GM23338 (cell line): Measurements from ENCODE around the gene MXRA7. TPM values are rescaled to one million over a fixed set of nuclear protein-coding genes. Genes with fewer than 3 reads are reported as not detected.

ENCODE experiments used
- ATAC-seq: fragments of 200-7000 bp; cut with Tn5 transposase; 3 replicates; pipeline ENCODE4 v1.9.1; 2020
- DNase-seq: peaks from one replicate; pipeline ENCODE4 v3.0.0-alpha.2; 2015; ENCODE audit warnings: low spot score
- H2AFZ ChIP-seq: fragments of 200-600 bp; sonication (generic); 2 replicates; pipeline ENCODE4 v1.8.0; 2016; ENCODE audit warnings: antibody characterized with exemption, mild to moderate bottlenecking, moderate library complexity
- H3F3A ChIP-seq: fragments of 200-600 bp; sonication (generic); replicated peaks from 2 replicates; pipeline ENCODE4 v1.8.0; 2017; ENCODE audit warnings: antibody characterized with exemption, mixed run types, low read depth
- H3K27ac ChIP-seq: fragments of 200-600 bp; sonication (generic); 2 replicates; pipeline ENCODE4 v1.6.1; 2016; ENCODE audit warnings: low read depth
- H3K27me3 ChIP-seq: fragments of 200-600 bp; sonication (generic); 2 replicates; pipeline ENCODE4 v1.8.0; 2016; ENCODE audit warnings: mild to moderate bottlenecking, mixed run types, moderate library complexity; ENCODE audit not compliant: insufficient read depth
- H3K36me3 ChIP-seq: fragments of 200-600 bp; sonication (generic); 2 replicates; pipeline ENCODE4 v1.8.0; 2016; ENCODE audit warnings: mild to moderate bottlenecking; ENCODE audit not compliant: insufficient read depth
- H3K4me1 ChIP-seq: fragments of 200-600 bp; sonication (generic); 2 replicates; pipeline ENCODE4 v1.8.0; 2016; ENCODE audit warnings: mild to moderate bottlenecking, moderate library complexity; ENCODE audit not compliant: insufficient read depth
- H3K4me2 ChIP-seq: fragments of 200-600 bp; sonication (generic); 2 replicates; pipeline ENCODE4 v1.7.1; 2017; ENCODE audit warnings: mixed run types
- H3K4me3 ChIP-seq: fragments of 200-600 bp; sonication (generic); 2 replicates; pipeline ENCODE4 v1.6.1; 2016; ENCODE audit warnings: mixed run types
- H3K79me2 ChIP-seq: fragments of 200-600 bp; sonication (generic); replicated peaks from 2 replicates; pipeline ENCODE4 v1.8.0; 2017; ENCODE audit warnings: mild to moderate bottlenecking; ENCODE audit not compliant: insufficient read depth
- H3K9me2 ChIP-seq: fragments of 200-600 bp; sonication (generic); 2 replicates; pipeline ENCODE4 v1.8.0; 2017; ENCODE audit not compliant: insufficient read depth
- H4K20me1 ChIP-seq: fragments of 200-600 bp; sonication (generic); replicated peaks from 2 replicates; pipeline ENCODE4 v1.8.0; 2017; ENCODE audit warnings: mild to moderate bottlenecking; ENCODE audit not compliant: insufficient read depth
- H3K27ac Mint-ChIP-seq: 2 replicates; pipeline ENCODE4 v1.8.0; 2020; ENCODE audit warnings: inconsistent platforms, mild to moderate bottlenecking, moderate library complexity, mixed read lengths
- H3K27me3 Mint-ChIP-seq: 3 replicates; pipeline ENCODE4 v1.8.0; 2022; ENCODE audit warnings: low read depth, mild to moderate bottlenecking, moderate library complexity, mixed read lengths, inconsistent platforms; ENCODE audit not compliant: insufficient read depth, poor library complexity
- H3K36me3 Mint-ChIP-seq: 3 replicates; pipeline ENCODE4 v1.8.0; 2021; ENCODE audit warnings: low read depth, mild to moderate bottlenecking, inconsistent platforms, moderate library complexity, mixed read lengths
- H3K4me1 Mint-ChIP-seq: 3 replicates; pipeline ENCODE4 v1.8.0; 2020; ENCODE audit warnings: mild to moderate bottlenecking, inconsistent platforms, mixed read lengths
- H3K4me3 Mint-ChIP-seq: 3 replicates; pipeline ENCODE4 v1.8.0; 2021; ENCODE audit warnings: moderate library complexity, mild to moderate bottlenecking, inconsistent platforms, mixed read lengths
- H3K9me3 Mint-ChIP-seq: 3 replicates; pipeline ENCODE4 v1.8.0; 2020; ENCODE audit warnings: moderate library complexity, mild to moderate bottlenecking, inconsistent platforms, mixed read lengths
- CREB1 ChIP-seq: fragments of 250-450 bp; sonication (Bioruptor Pico); IDR thresholded peaks from 2 replicates; pipeline ENCODE4 v1.5.0; 2020; ENCODE audit warnings: low read depth, mild to moderate bottlenecking, moderate library complexity
- EZH2 ChIP-seq: fragments of 200-600 bp; sonication (generic); IDR thresholded peaks from one replicate; pipeline ENCODE4 v1.8.0; 2017; ENCODE audit warnings: antibody characterized with exemption, mild to moderate bottlenecking, low read depth; ENCODE audit not compliant: unreplicated experiment
- JUNB ChIP-seq: IDR thresholded peaks from one replicate; pipeline ENCODE4 v1.6.1; 2016; ENCODE audit warnings: antibody characterized with exemption; ENCODE audit not compliant: unreplicated experiment
- NANOG ChIP-seq: IDR thresholded peaks from 2 replicates; pipeline ENCODE4 v1.6.1; 2016; ENCODE audit warnings: antibody characterized with exemption, borderline replicate concordance
- POLR2AphosphoS5 ChIP-seq: IDR thresholded peaks from 2 replicates; pipeline ENCODE4 v1.6.1; 2016; ENCODE audit warnings: antibody characterized with exemption, low read depth
- STAT1 ChIP-seq: IDR thresholded peaks from one replicate; pipeline ENCODE4 v1.6.1; 2016; ENCODE audit warnings: antibody characterized with exemption; ENCODE audit not compliant: unreplicated experiment
- ZNF114 ChIP-seq: fragments of 250-450 bp; sonication (Bioruptor Pico); IDR thresholded peaks from 2 replicates; pipeline ENCODE4 v1.5.0; 2020; ENCODE audit warnings: mild to moderate bottlenecking, moderate library complexity
- ZNF331 ChIP-seq: fragments of 250-450 bp; sonication (Bioruptor Pico); IDR thresholded peaks from 2 replicates; pipeline ENCODE4 v1.5.0; 2020; ENCODE audit warnings: low read depth, mild to moderate bottlenecking, moderate library complexity
- polyA plus RNA-seq: library from polyadenylated mRNA; unstranded; fragments of >200 nt; fragmentation: Nextera tagmentation; extraction: Ambion mirVana; gene quantifications from 2 replicates; pipeline ENCODE4 v1.2.1, GENCODE V29; 2016
- total RNA-seq: library from RNA; depleted of rRNA; stranded (reverse); fragments of >200 nt; shearing (Covaris generic); gene quantifications from 2 replicates; pipeline ENCODE4 v1.2.3, GENCODE V29; 2014
- TF ChIP-seq, protein P1 (sequence below): IDR thresholded peaks from one replicate; pipeline ENCODE4 v1.6.1; 2018; ENCODE audit warnings: antibody characterized with exemption; ENCODE audit not compliant: unreplicated experiment
- TF ChIP-seq, protein P2 (sequence below), 2 experiments: fragments of 200-600 bp in 1 of 2; sonication (generic) in 1 of 2; conservative IDR thresholded peaks; 2 replicates each; pipeline versions ENCODE4 v1.5.1 to v1.6.1; 2016 to 2017; ENCODE audit warnings: antibody characterized with exemption in 2 of 2, low read depth in 2 of 2, mild to moderate bottlenecking in 2 of 2, moderate library complexity in 1 of 2
- TF ChIP-seq, protein P3 (sequence below): IDR thresholded peaks from 2 replicates; pipeline ENCODE4 v1.6.1; 2016; ENCODE audit warnings: antibody characterized with exemption

MXRA7 gene
- total and polyA plus RNA-seq, 2 experiments from 2014 or later: 12.1 to 46.6 TPM

DNA sequence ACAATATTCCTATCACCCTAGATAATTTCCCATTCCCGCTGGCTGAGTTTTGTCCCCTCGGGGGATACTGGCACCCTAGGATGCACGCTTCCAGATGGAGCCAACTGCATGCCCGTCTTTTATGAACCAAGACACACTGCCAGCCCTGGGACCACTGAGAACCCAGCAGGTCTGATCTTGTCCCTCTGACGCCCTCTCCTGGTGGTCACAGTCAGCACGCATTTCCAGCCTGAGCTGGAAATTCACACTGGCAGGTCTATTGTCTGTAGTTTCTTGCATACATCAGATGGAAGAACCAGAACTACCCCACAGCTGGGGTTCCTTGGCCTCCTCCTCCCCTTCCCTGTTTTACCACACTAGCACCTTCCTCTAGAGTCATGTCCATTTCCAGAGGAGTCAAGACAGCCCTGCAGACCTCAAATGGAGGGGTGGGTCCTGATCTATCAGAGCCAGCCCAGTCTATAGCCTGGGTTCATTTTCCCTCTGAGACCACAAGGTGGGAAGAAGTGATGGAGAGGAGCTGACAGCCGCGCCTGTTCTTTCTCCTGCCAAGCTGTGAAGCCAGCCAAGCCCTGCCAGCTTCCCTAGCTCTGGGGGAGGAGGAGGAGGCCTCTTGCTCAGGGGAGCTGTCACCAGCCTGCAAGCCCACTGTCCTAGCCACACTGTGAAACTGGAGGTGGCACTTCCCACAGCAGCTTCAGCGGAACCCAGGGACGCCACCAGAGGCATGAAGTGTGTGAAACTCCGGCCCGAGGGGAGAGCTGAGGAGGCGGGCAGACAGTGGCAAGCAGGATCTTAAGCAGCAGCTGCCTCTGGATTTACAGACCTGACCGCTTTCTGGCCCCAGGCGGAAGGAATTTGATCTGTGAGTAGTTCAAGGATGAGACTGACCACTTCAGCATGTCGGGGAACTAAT is 29.3 kb downstream of the MXRA7 start:
- no peak overlapping the region for H3K4me2 ChIP-seq
- Mint-ChIP-seq H3K4me3 (no peak overlapping the region; the same call in 2 of the 3 replicates), H3K9me3 (no peaks in the 10 kb centered on the region), H3K27ac (no peak overlapping the region), H3K27me3 (peaks cover 18% of the 10 kb centered on the region), H3K36me3 (no peaks in the 10 kb centered on the region; the same call in 2 of the 3 replicates), H3K4me1 (peaks cover 32% of the 10 kb centered on the region)
- DNase-seq (peak; percentile 90), ATAC-seq (peak; percentile 81)
- H2AFZ ChIP-seq: no peak overlapping the region
- no peak overlapping the region for H3K4me3 ChIP-seq
- H3F3A ChIP-seq: no peaks in the 10 kb centered on the region
- no peaks in the 10 kb centered on the region for H3K36me3 ChIP-seq
- H3K9me2 ChIP-seq: no peaks in the 10 kb centered on the region
- TF ChIP-seq CREB1 (CRISPR knock-in tag): peak; percentile 33; the same call in 1 of the 2 replicates
- TF ChIP-seq, protein P1, sequence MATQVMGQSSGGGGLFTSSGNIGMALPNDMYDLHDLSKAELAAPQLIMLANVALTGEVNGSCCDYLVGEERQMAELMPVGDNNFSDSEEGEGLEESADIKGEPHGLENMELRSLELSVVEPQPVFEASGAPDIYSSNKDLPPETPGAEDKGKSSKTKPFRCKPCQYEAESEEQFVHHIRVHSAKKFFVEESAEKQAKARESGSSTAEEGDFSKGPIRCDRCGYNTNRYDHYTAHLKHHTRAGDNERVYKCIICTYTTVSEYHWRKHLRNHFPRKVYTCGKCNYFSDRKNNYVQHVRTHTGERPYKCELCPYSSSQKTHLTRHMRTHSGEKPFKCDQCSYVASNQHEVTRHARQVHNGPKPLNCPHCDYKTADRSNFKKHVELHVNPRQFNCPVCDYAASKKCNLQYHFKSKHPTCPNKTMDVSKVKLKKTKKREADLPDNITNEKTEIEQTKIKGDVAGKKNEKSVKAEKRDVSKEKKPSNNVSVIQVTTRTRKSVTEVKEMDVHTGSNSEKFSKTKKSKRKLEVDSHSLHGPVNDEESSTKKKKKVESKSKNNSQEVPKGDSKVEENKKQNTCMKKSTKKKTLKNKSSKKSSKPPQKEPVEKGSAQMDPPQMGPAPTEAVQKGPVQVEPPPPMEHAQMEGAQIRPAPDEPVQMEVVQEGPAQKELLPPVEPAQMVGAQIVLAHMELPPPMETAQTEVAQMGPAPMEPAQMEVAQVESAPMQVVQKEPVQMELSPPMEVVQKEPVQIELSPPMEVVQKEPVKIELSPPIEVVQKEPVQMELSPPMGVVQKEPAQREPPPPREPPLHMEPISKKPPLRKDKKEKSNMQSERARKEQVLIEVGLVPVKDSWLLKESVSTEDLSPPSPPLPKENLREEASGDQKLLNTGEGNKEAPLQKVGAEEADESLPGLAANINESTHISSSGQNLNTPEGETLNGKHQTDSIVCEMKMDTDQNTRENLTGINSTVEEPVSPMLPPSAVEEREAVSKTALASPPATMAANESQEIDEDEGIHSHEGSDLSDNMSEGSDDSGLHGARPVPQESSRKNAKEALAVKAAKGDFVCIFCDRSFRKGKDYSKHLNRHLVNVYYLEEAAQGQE: no peak
- TF ChIP-seq, protein P2, sequence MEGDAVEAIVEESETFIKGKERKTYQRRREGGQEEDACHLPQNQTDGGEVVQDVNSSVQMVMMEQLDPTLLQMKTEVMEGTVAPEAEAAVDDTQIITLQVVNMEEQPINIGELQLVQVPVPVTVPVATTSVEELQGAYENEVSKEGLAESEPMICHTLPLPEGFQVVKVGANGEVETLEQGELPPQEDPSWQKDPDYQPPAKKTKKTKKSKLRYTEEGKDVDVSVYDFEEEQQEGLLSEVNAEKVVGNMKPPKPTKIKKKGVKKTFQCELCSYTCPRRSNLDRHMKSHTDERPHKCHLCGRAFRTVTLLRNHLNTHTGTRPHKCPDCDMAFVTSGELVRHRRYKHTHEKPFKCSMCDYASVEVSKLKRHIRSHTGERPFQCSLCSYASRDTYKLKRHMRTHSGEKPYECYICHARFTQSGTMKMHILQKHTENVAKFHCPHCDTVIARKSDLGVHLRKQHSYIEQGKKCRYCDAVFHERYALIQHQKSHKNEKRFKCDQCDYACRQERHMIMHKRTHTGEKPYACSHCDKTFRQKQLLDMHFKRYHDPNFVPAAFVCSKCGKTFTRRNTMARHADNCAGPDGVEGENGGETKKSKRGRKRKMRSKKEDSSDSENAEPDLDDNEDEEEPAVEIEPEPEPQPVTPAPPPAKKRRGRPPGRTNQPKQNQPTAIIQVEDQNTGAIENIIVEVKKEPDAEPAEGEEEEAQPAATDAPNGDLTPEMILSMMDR (conservative IDR thresholded peaks at IDR 0.05; ENCODE audit: low read depth in 2 of 2): peak; percentile 93 to 94
- no peak for TF ChIP-seq JUNB
- no peak for TF ChIP-seq STAT1
- no peaks in the 10 kb centered on the region for H4K20me1 ChIP-seq
- H3K27me3 ChIP-seq: no peaks in the 10 kb centered on the region
- peaks cover 4% of the 10 kb centered on the region for H3K4me1 ChIP-seq
- H3K27ac ChIP-seq: no peak overlapping the region
- H3K79me2 ChIP-seq: no peaks in the 10 kb centered on the region

DNA sequence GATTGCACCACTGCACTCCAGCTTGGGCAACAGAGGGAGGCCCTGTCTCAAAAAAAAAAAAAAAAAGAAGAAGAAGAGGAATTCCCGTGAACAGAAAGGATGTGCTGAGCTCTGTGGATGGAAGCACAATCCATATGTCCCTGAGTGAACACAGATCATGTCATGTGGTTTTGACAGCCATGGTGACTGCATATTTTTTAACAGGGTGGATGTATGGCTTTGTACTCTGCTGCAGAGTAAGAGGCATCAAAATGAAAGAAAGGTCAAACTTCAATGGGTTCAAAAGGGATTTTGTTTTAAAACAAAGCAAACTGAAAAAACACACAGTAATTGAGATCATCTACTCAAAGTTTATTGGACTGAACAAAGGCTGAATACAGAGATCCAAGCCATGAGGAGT is 31.5 kb downstream of the MXRA7 start:
- ATAC-seq: no peak
- TF ChIP-seq NANOG: no peak
- no peak for TF ChIP-seq ZNF331 (CRISPR knock-in tag)
- no peak for TF ChIP-seq POLR2AphosphoS5
- TF ChIP-seq, protein P3, sequence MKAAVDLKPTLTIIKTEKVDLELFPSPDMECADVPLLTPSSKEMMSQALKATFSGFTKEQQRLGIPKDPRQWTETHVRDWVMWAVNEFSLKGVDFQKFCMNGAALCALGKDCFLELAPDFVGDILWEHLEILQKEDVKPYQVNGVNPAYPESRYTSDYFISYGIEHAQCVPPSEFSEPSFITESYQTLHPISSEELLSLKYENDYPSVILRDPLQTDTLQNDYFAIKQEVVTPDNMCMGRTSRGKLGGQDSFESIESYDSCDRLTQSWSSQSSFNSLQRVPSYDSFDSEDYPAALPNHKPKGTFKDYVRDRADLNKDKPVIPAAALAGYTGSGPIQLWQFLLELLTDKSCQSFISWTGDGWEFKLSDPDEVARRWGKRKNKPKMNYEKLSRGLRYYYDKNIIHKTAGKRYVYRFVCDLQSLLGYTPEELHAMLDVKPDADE: no peak
- TF ChIP-seq EZH2: no peak
- TF ChIP-seq CREB1 (CRISPR knock-in tag): no peak
- TF ChIP-seq ZNF114 (CRISPR knock-in tag): no peak

More for the DNA sequence above, 31.5 kb downstream of the MXRA7 start:
- no peak overlapping the region for H3K27ac ChIP-seq
- no peaks in the 10 kb centered on the region; the same call in 2 of the 3 replicates for H3K36me3 Mint-ChIP-seq
- H3K79me2 ChIP-seq: no peaks in the 10 kb centered on the region
- peaks cover 4% of the 10 kb centered on the region for H3K4me1 ChIP-seq
- no peaks in the 10 kb centered on the region for H4K20me1 ChIP-seq
- no peaks in the 10 kb centered on the region for H3F3A ChIP-seq
- H3K36me3 ChIP-seq: no peaks in the 10 kb centered on the region
- H3K4me3 Mint-ChIP-seq: no peak overlapping the region
- H3K27ac Mint-ChIP-seq: no peak overlapping the region
- peaks cover under 1% of the 10 kb centered on the region; the same call in 1 of the 2 replicates for H3K9me2 ChIP-seq
- no peak overlapping the region for H2AFZ ChIP-seq
- H3K27me3 Mint-ChIP-seq: peaks cover 16% of the 10 kb centered on the region
- H3K4me3 ChIP-seq: no peak overlapping the region
- H3K4me2 ChIP-seq: no peak overlapping the region
- no peak for DNase-seq
- H3K27me3 ChIP-seq: no peaks in the 10 kb centered on the region
- peaks cover 21% of the 10 kb centered on the region for H3K4me1 Mint-ChIP-seq
- H3K9me3 Mint-ChIP-seq: no peaks in the 10 kb centered on the region
